KOPT-K1 (cell line): ENCODE measurements around the gene NHSL2.

Experiments used
- H3K27ac ChIP-seq: fragments of 200-600 bp; sonication (generic); 2 replicates; pipeline ENCODE4 v1.5.1; 2016; ENCODE audit warnings: antibody characterized with exemption, mild to moderate bottlenecking, low read depth, low read length; ENCODE audit not compliant: poor library complexity, severe bottlenecking
- H3K36me3 ChIP-seq: fragments of 200-600 bp; sonication (generic); 2 replicates; pipeline ENCODE4 v1.5.1; 2017; ENCODE audit warnings: antibody characterized with exemption, mild to moderate bottlenecking, low read length, moderate library complexity; ENCODE audit not compliant: insufficient read depth
- H3K9me3 ChIP-seq: fragments of 200-600 bp; sonication (generic); 2 replicates; pipeline ENCODE4 v1.5.1; 2017; ENCODE audit warnings: antibody characterized with exemption, low read length, mild to moderate bottlenecking; ENCODE audit not compliant: insufficient read depth, poor library complexity, severe bottlenecking

Gene NHSL2

GRCh38 chrX:72131317-72132294 lies 221.0 kb downstream of the NHSL2 start, which contains the start of gene RTL5:
Gene RTL5 (minus strand): TSS chrX:72131915.
- H3K9me3 ChIP-seq, result no peaks in the 10 kb centered on the region
- no peak within 1 kb of the TSS for H3K27ac ChIP-seq
- no peaks in the 10 kb centered on the region for H3K36me3 ChIP-seq

- H3K36me3 ChIP-seq, result no peaks in the 10 kb centered on the region
- H3K9me3 ChIP-seq, result no peaks in the 10 kb centered on the region
- no peak overlapping the region for H3K27ac ChIP-seq
These were observed 221.8 kb downstream of the NHSL2 start for GRCh38 chrX:72132456-72132855.

- Histone ChIP-seq H3K36me3 (no peaks in the 10 kb centered on the region), H3K9me3 (no peaks in the 10 kb centered on the region), H3K27ac (no peak overlapping the region)
These were observed 223.4 kb downstream of the NHSL2 start for GRCh38 chrX:72133851-72134546.

- Histone ChIP-seq H3K27ac (no peak overlapping the region), H3K9me3 (no peaks in the 10 kb centered on the region)
These were observed 227.3 kb downstream of the NHSL2 start for GRCh38 chrX:72137846-72138495.

GRCh38 chrX:72139538-72139937 lies 228.9 kb downstream of the NHSL2 start:
- H3K27ac ChIP-seq, result no peak overlapping the region
- no peaks in the 10 kb centered on the region for H3K36me3 ChIP-seq
- no peaks in the 10 kb centered on the region for H3K9me3 ChIP-seq

More at GRCh38 chrX:72137846-72138495, 227.3 kb downstream of the NHSL2 start:
- H3K36me3 ChIP-seq, result no peaks in the 10 kb centered on the region

- no peak overlapping the region for H3K27ac ChIP-seq
- no peaks in the 10 kb centered on the region for H3K9me3 ChIP-seq
- H3K36me3 ChIP-seq, result no peaks in the 10 kb centered on the region
These were observed 230.8 kb downstream of the NHSL2 start for GRCh38 chrX:72141372-72142004.

- Histone ChIP-seq H3K9me3 (no peaks in the 10 kb centered on the region), H3K36me3 (no peaks in the 10 kb centered on the region), H3K27ac (no peak overlapping the region)
These were observed 231.6 kb downstream of the NHSL2 start for GRCh38 chrX:72142094-72142793.

GRCh38 chrX:72142794-72143608 lies 232.4 kb downstream of the NHSL2 start:
- Histone ChIP-seq H3K36me3 (no peaks in the 10 kb centered on the region), H3K27ac (no peak overlapping the region), H3K9me3 (no peaks in the 10 kb centered on the region)

GRCh38 chrX:72143609-72143907 lies 232.9 kb downstream of the NHSL2 start:
- Histone ChIP-seq H3K36me3 (no peaks in the 10 kb centered on the region), H3K9me3 (no peaks in the 10 kb centered on the region), H3K27ac (no peak overlapping the region)

GRCh38 chrX:72145181-72145580 lies 234.5 kb downstream of the NHSL2 start:
- Histone ChIP-seq H3K36me3 (no peaks in the 10 kb centered on the region), H3K9me3 (no peaks in the 10 kb centered on the region), H3K27ac (no peak overlapping the region)

GRCh38 chrX:72146527-72146926 lies 235.9 kb downstream of the NHSL2 start:
- Histone ChIP-seq H3K9me3 (no peaks in the 10 kb centered on the region), H3K27ac (no peak overlapping the region), H3K36me3 (no peaks in the 10 kb centered on the region)

GRCh38 chrX:72158773-72159172 lies 248.1 kb downstream of the NHSL2 start:
- Histone ChIP-seq H3K9me3 (peaks cover 11% of the 10 kb centered on the region), H3K27ac (no peak overlapping the region), H3K36me3 (no peaks in the 10 kb centered on the region)

- H3K27ac ChIP-seq, result no peak overlapping the region
- H3K36me3 ChIP-seq, result no peaks in the 10 kb centered on the region
- H3K9me3 ChIP-seq, result peaks cover 11% of the 10 kb centered on the region
These were observed 249.1 kb downstream of the NHSL2 start for GRCh38 chrX:72159769-72160168.

GRCh38 chrX:72165551-72165950 lies 254.9 kb downstream of the NHSL2 start:
- H3K27ac ChIP-seq, result no peak overlapping the region
- no peaks in the 10 kb centered on the region for H3K9me3 ChIP-seq
- H3K36me3 ChIP-seq, result no peaks in the 10 kb centered on the region
